GM12892 (cell line): ENCODE measurements around the gene BST1.

Experiments used
- POLR2A ChIP-seq: IDR thresholded peaks from 2 replicates; pipeline ENCODE4 v1.6.1; 2011; ENCODE audit warnings: low read depth, low read length, control low read depth
- POLR2AphosphoS5 ChIP-seq: IDR thresholded peaks from 2 replicates; pipeline ENCODE4 v1.6.1; 2011; ENCODE audit warnings: low read depth, low read length, control low read depth

DNA sequence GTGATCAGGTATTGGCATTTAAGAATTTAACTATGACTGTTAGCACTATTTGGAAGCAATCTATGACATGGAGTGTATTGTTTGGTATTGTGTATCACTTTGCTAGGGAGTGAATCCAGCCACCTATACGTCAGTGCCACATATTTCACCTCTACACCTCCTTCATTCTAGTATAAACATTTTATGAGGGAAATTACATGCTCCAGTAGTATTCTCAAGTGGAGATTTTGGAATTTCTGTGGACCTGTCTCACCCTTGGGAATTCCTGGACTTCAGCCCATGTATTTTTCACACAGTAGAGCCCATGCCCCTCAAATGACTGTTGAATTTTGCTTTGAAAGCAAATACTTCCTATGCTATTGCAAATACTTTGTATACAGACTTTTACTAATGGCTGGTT lies 11.3 kb downstream of the BST1 start:
- TF ChIP-seq POLR2A (no peak), POLR2AphosphoS5 (no peak)
